T47D (cell line): ENCODE results near the gene SLCO2A1.

ENCODE experiments used
- DNase-seq, 2 experiments: peaks; one replicate each; pipeline versions ENCODE4 v3.0.0 to v3.0.0-alpha.2; 2011 to 2012; ENCODE audit warnings: low read depth in 1 of 2, low spot score in 1 of 2
- JUND ChIP-seq: IDR thresholded peaks from 2 replicates; pipeline ENCODE4 v1.6.1; 2012; ENCODE audit warnings: low read depth
- in situ Hi-C: cut with HindIII; loops from 2 replicates; pipeline ENCODE4 v1.10.0; 2016; ENCODE audit warnings: low sequenced_read_pairs, low pct_unique_long_range_greater_than_20kb

Gene SLCO2A1

DNA sequence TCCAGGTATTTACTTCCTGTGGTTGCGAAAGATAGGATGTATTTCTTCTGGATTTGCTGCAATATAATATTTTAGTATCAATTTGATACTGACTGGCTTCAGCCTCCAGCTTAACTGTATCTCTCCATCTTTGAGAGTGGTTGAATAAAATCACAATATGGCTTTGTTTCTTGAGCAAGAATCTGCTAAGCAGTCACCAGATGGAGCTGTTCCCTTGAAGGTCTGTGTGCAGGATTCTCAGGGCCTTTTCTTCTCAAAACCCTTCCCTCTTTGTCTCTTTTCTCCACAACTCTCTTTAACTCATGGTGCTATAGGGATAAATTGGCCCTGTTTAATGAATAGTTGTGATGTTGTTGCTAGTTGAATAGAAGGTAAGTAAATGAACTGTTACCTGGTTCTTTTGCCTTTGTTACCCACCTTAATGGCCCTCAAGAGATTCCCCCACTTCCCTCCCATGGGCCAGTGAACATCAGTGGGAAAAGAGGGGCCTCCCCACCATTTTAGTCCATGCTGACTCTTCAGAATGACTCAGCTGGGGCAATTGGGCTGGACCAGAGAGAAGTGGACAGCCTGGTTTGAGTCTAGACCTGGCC, 99.3 kb downstream of the SLCO2A1 start:
- in situ Hi-C loops, result no loop called here
- TF ChIP-seq JUND, result no peak

DNA sequence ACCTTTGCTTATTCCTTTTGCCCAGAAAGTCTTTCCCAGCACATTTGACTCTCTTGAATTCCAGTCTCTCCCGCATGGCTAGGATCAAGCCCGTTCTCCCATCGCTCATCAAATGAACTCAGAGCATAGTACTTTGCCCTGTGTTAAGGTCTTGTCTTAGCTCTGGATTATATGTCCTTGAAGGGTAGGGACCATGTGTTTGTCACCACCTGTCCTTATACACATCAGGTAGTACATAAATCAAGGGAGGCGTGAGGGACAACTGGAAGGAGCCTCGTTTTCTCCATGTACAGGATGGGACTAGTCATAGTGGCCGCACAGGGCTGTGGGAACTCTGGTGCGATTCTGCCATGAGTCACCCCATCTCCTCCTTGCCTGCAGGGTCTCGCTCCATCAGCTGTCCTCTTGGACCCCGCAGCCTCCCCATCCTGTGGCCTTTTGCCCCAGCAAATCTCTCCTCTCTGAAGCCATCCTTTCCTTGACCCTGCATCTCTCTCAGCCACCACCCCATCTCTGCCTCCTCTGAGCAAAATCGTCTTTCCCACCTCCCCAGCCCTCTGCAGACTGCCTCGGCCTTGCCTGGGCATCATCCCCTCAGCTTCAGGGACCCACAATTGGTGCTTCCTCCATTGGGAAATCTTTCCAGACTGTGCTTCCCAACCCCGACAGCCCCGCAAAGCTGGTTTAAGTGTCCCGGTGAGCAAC, 100.7 kb downstream of the SLCO2A1 start:
- TF ChIP-seq JUND, result no peak
- in situ Hi-C loops, result no loop called here
- no peak for DNase-seq

More for the DNA sequence above, 99.3 kb downstream of the SLCO2A1 start:
- peak; percentile 71 to 80 for DNase-seq

GRCh38 chr3:133928136-133928893, 101.4 kb downstream of the SLCO2A1 start:
- DNase-seq, result no peak
- in situ Hi-C loops, result no loop called here
- TF ChIP-seq JUND, result no peak

DNA sequence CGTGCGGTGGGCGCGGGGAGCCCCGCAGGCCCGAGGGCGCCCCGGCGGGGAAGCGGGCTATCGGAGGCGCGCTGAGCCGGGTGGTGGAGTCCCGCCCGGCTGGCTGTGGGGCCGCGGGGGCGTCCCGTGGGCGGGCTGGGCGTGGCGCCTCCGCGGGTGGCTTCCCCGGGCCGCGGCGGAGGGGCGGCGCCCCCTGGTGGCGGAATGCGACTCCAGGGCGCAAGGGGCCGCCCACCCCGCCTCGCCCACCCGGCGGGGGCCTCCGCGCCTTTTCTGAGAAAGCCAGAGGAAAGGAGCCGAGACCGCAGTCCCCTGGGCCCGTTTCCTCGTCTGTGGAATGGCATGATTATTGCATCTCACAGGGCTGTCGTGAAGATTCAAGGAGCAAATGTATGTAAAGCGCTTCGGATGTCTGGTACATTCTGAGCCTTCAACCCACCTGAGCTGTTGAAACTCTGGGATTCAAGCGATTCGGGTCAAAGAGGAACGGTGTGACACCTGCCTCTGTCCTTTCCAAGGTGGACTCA, 102.1 kb downstream of the SLCO2A1 start:
- in situ Hi-C loops, result no loop called here
- DNase-seq, result peak; percentile 33 to 68

DNA sequence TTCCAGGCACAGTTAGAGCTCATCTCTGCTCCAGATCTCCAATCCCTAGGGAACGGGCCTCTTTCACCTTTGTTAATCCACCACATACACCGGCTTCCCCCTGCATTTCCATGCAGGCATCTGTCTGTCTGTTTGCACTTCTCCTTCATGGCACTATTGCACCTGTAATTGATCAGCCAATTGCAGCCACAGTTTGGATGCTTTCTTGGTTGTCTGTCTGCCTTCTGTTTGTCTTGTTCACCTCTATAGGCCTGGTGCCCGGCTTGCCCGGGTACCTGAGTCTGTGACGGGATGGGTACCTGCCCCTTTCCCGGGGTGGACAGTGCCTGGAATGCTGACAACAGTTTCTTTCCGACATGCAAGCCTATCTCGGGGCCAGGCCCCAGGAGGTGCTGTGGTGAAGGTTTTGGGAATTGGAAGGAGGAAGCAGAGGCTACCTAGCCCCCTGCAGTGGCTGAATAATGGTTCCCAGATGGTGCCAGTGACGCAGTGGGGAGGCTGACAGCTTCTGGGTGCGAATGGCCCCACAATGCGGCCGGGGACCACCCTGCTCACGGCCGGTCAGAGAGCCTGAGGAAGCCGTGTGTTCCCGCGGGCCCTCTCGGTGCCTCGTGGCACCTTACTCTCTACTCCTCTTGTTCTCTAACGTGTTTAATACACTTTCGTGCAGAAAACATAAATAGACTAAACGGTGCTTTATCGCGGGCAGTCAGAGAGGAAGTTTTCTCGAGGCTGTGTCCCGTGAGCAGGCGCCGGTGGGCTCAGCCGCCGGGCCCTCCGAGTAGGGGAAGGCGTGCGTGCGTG, 102.8 kb downstream of the SLCO2A1 start:
- in situ Hi-C loops, result no loop called here
- TF ChIP-seq JUND, result no peak
- DNase-seq, result no peak

More for the DNA sequence above, 102.1 kb downstream of the SLCO2A1 start:
- TF ChIP-seq JUND, result no peak

DNA sequence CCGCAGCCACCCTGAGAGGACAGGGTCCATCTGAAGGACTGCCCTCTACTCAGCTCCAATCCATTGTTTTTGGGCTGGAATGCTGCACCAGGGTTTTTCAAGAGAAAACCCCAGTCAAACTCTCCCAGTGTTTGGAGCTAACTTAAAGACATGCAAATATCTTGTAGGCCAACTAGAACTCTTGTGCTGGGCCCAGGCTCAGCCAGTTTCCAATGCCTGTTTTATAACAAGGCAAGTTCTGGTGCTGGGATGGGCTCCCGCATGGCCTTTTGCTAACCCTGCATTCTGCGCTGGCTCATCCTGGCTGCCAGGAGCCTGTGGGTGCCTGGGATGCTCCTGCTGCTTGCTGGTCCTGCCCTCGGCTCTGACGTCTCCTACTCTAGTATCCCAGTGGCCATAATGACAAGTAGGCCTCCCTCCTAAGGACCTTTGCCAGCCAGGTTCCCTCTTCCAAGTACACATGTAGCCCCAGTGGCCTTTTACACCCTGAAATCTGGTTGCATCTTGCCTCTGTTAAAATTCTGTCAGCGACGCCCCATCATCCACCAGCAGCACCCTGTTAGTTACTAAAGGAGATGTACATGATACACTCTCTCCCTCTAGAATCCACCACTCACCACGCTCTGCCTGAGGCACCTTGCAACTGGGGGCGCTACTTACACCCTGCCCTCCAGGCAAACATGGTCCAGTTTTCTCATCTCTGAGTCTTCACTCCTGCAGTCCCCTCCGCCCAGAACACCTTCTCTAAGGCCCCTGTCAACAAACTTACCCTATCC, 103.6 kb downstream of the SLCO2A1 start:
- in situ Hi-C loops, result no loop called here
- DNase-seq, result no peak
- TF ChIP-seq JUND, result no peak

DNA sequence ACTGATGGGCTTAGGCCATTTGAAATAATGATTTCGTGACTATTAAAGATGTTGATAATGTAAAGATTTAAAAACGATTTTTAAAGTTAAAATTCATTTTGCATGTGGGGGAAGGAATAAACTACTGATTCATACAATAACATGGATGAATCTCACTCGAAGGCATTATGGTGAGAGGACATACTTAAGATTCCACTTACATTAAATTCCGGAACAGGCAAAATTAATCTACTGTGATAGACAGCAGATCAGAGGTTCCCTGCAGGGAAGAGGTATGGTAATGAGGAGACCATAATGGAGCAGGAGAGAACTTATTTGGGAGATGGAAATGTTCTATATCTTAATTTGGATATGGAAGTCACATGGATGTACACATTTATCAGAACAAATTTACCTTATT, 105.7 kb downstream of the SLCO2A1 start:
- no peak for TF ChIP-seq JUND
- DNase-seq, result no peak
- in situ Hi-C loops, result no loop called here

GRCh38 chr3:133921592-133921991, 108.1 kb downstream of the SLCO2A1 start:
- no peak for TF ChIP-seq JUND
- in situ Hi-C loops, result no loop called here
- no peak for DNase-seq

DNA sequence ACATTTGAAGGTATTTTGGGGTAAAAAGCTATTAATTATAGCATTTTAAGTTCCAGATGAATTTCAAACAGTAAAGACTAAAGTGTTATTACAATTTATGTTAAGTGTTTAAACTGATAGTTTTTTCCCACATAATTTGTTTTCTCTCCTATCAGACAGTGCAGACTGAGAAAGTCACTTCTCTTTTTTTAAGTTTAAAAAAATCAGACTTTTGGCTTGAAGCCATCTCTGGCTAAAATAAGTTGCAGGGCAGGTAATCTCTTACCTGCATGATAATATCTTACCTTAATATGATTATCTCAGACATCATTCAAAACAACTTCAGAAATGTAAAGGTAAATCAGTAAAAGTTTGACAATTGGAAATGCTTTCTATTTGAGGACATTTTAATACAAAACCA, 112.6 kb downstream of the SLCO2A1 start:
- no peak for DNase-seq
- in situ Hi-C loops, result no loop called here
- TF ChIP-seq JUND, result no peak

GRCh38 chr3:133915685-133916658, 113.8 kb downstream of the SLCO2A1 start:
- no peak for TF ChIP-seq JUND
- DNase-seq, result no peak
- in situ Hi-C loops, result no loop called here
